22Rv1 (cell line): ENCODE measurements around the gene LCMT1.

Source experiments
- H3K27ac ChIP-seq: fragments of 450-650 bp; 2 replicates; pipeline ENCODE4 v1.5.1; 2017
- CTCF ChIP-seq: fragments of 450-650 bp; IDR thresholded peaks from 2 replicates; pipeline ENCODE4 v1.5.1; 2017; ENCODE audit warnings: mild to moderate bottlenecking
- ZFX ChIP-seq: fragments of 450-650 bp; IDR thresholded peaks from 2 replicates; pipeline ENCODE4 v1.6.1; 2017; ENCODE audit warnings: antibody characterized with exemption, borderline replicate concordance

Gene LCMT1

GRCh38 chr16:25094596-25094995 lies 16.9 kb upstream of the LCMT1 start:
- no peak for TF ChIP-seq ZFX
- no peak for TF ChIP-seq CTCF
- no peak overlapping the region for H3K27ac ChIP-seq

GRCh38 chr16:25095636-25096035 lies 15.9 kb upstream of the LCMT1 start:
- TF ChIP-seq CTCF (no peak), ZFX (no peak)
- no peak overlapping the region for H3K27ac ChIP-seq

GRCh38 chr16:25097276-25097975 lies 14.1 kb upstream of the LCMT1 start:
- TF ChIP-seq CTCF (no peak), ZFX (no peak)
- no peak overlapping the region for H3K27ac ChIP-seq

GRCh38 chr16:25100511-25100910 lies 11.0 kb upstream of the LCMT1 start:
- no peak overlapping the region for H3K27ac ChIP-seq
- TF ChIP-seq CTCF (no peak), ZFX (no peak)

GRCh38 chr16:25106567-25107465 lies 4.7 kb upstream of the LCMT1 start:
- H3K27ac ChIP-seq: peak overlapping the region; percentile 62
- peak; percentile 59 for TF ChIP-seq CTCF
- TF ChIP-seq ZFX: no peak

- TF ChIP-seq CTCF: no peak
- no peak for TF ChIP-seq ZFX
- H3K27ac ChIP-seq: peak overlapping the region; percentile 62
Measured at GRCh38 chr16:25107466-25107792, 4.1 kb upstream of the LCMT1 start.

GRCh38 chr16:25108054-25108453 lies 3.5 kb upstream of the LCMT1 start:
- TF ChIP-seq CTCF (no peak), ZFX (no peak)
- H3K27ac ChIP-seq: 0 out of 2 replicates have a peak overlapping the region, but pooled peaks have one; percentile 7
